Astrocyte (in vitro differentiated cells and primary cell): Measurements from ENCODE around the gene PELI1. TPM values are rescaled to one million over a fixed set of nuclear protein-coding genes. Genes with fewer than 3 reads are reported as not detected.

Experiments
- DNase-seq: peaks from one replicate; pipeline ENCODE4 v3.0.0-alpha.2; 2010; ENCODE audit warnings: low read depth
- FAIRE-seq: peaks from 2 replicates; lab custom pipeline; 2011; peaks lifted over from hg19 to GRCh38; lab: Jason Lieb, UNC
- H2AFZ ChIP-seq: 2 replicates; pipeline ENCODE4 v1.6.0; 2012; ENCODE audit warnings: low read depth, low read length, inconsistent platforms
- H3K27ac ChIP-seq: 2 replicates; pipeline ENCODE4 v1.5.1; 2011; ENCODE audit warnings: low read depth, low read length, inconsistent platforms
- H3K27me3 ChIP-seq: 2 replicates; pipeline ENCODE4 v1.6.0; 2011; ENCODE audit warnings: low read length, inconsistent platforms; ENCODE audit not compliant: insufficient read depth
- H3K36me3 ChIP-seq: 2 replicates; pipeline ENCODE4 v1.5.1; 2011; ENCODE audit warnings: low read length, inconsistent platforms; ENCODE audit not compliant: insufficient read depth
- H3K4me1 ChIP-seq: 2 replicates; pipeline ENCODE4 v1.5.1; 2011; ENCODE audit warnings: low read length, inconsistent platforms; ENCODE audit not compliant: insufficient read depth
- H3K4me2 ChIP-seq: 2 replicates; pipeline ENCODE4 v1.6.0; 2012; ENCODE audit warnings: low read length, inconsistent platforms
- H3K4me3 ChIP-seq: 2 replicates; pipeline ENCODE4 v1.5.1; 2011; ENCODE audit warnings: low read depth, mild to moderate bottlenecking, low read length, inconsistent platforms; ENCODE audit not compliant: insufficient read depth
- H3K79me2 ChIP-seq: 2 replicates; pipeline ENCODE4 v1.6.0; 2012; ENCODE audit warnings: mild to moderate bottlenecking, low read length, inconsistent platforms; ENCODE audit not compliant: insufficient read depth
- H3K9ac ChIP-seq: 2 replicates; pipeline ENCODE4 v1.6.0; 2012; ENCODE audit warnings: mild to moderate bottlenecking, low read length, inconsistent platforms
- H3K9me3 ChIP-seq: 2 replicates; pipeline ENCODE4 v1.5.1; 2012; ENCODE audit warnings: low read depth, mild to moderate bottlenecking, low read length, inconsistent platforms; ENCODE audit not compliant: insufficient read depth
- H4K20me1 ChIP-seq: 2 replicates; pipeline ENCODE4 v1.6.0; 2012; ENCODE audit warnings: low read length, inconsistent platforms; ENCODE audit not compliant: insufficient read depth
- H3K27ac Mint-ChIP-seq: one replicate; pipeline ENCODE4 v1.8.0; 2021; ENCODE audit warnings: mild to moderate bottlenecking, mixed read lengths; ENCODE audit not compliant: unreplicated experiment
- H3K27me3 Mint-ChIP-seq: one replicate; pipeline ENCODE4 v1.8.0; 2021; ENCODE audit warnings: low read depth, mixed read lengths; ENCODE audit not compliant: unreplicated experiment
- H3K36me3 Mint-ChIP-seq: one replicate; pipeline ENCODE4 v1.8.0; 2021; ENCODE audit warnings: low read depth, mixed read lengths; ENCODE audit not compliant: unreplicated experiment
- H3K4me1 Mint-ChIP-seq: one replicate; pipeline ENCODE4 v1.8.0; 2021; ENCODE audit warnings: low read depth, mixed read lengths; ENCODE audit not compliant: unreplicated experiment
- H3K4me3 Mint-ChIP-seq: one replicate; pipeline ENCODE4 v1.8.0; 2021; ENCODE audit warnings: mild to moderate bottlenecking, moderate library complexity, mixed read lengths; ENCODE audit not compliant: unreplicated experiment
- H3K9me3 Mint-ChIP-seq: one replicate; pipeline ENCODE4 v1.8.0; 2021; ENCODE audit warnings: mild to moderate bottlenecking, mixed read lengths; ENCODE audit not compliant: unreplicated experiment
- CTCF ChIP-seq: IDR thresholded peaks from 2 replicates; pipeline ENCODE4 v1.5.1; 2011; ENCODE audit warnings: low read depth, mild to moderate bottlenecking, inconsistent platforms, low read length, moderate library complexity; ENCODE audit not compliant: insufficient read depth
- EZH2 ChIP-seq: IDR thresholded peaks from 2 replicates; pipeline ENCODE4 v1.6.1; 2012; ENCODE audit warnings: mild to moderate bottlenecking, low read length, inconsistent platforms; ENCODE audit not compliant: insufficient read depth
- total RNA-seq: library from RNA; stranded (reverse); gene quantifications from 2 replicates; pipeline ENCODE4 v1.2.1, GENCODE V29; 2021

The PELI1 gene
- total RNA-seq, 1 donor from 2014 or later: 23.8 TPM

- Histone ChIP-seq H3K4me2 (no peak overlapping the region), H3K27me3 (no peaks in the 10 kb centered on the region), H3K79me2 (peaks cover 39% of the 10 kb centered on the region), H3K4me1 (peaks cover 5% of the 10 kb centered on the region), H2AFZ (no peak overlapping the region), H3K9me3 (no peaks in the 10 kb centered on the region), H3K9ac (no peak overlapping the region), H3K27ac (no peak overlapping the region), H3K4me3 (no peak overlapping the region), H4K20me1 (peaks cover 6% of the 10 kb centered on the region), H3K36me3 (no peaks in the 10 kb centered on the region)
- DNase-seq: no peak
- Mint-ChIP-seq H3K27ac (no peak overlapping the region), H3K4me3 (no peak overlapping the region), H3K4me1 (peaks cover 19% of the 10 kb centered on the region), H3K9me3 (no peaks in the 10 kb centered on the region), H3K36me3 (no peaks in the 10 kb centered on the region), H3K27me3 (no peaks in the 10 kb centered on the region)
- TF ChIP-seq EZH2 (no peak), CTCF (no peak)
- FAIRE-seq: no peak
Measured at GRCh38 chr2:64119369-64119768, 24.9 kb downstream of the PELI1 start.

- Histone ChIP-seq H3K79me2 (peaks cover 35% of the 10 kb centered on the region), H3K4me2 (no peak overlapping the region), H3K9me3 (no peaks in the 10 kb centered on the region), H3K9ac (no peak overlapping the region), H3K36me3 (no peaks in the 10 kb centered on the region), H4K20me1 (no peaks in the 10 kb centered on the region), H3K27ac (no peak overlapping the region), H3K4me1 (peaks cover 16% of the 10 kb centered on the region), H2AFZ (no peak overlapping the region), H3K27me3 (no peaks in the 10 kb centered on the region), H3K4me3 (no peak overlapping the region)
- Mint-ChIP-seq H3K9me3 (no peaks in the 10 kb centered on the region), H3K4me1 (peaks cover 35% of the 10 kb centered on the region), H3K27ac (no peak overlapping the region), H3K36me3 (no peaks in the 10 kb centered on the region), H3K4me3 (no peak overlapping the region), H3K27me3 (no peaks in the 10 kb centered on the region)
- FAIRE-seq (no peak), DNase-seq (no peak)
- TF ChIP-seq CTCF: no peak
- TF ChIP-seq EZH2: no peak
Measured at GRCh38 chr2:64115808-64116598, 28.2 kb downstream of the PELI1 start.

- FAIRE-seq (no peak), DNase-seq (no peak)
- Mint-ChIP-seq H3K4me1 (peaks cover 37% of the 10 kb centered on the region), H3K4me3 (no peak overlapping the region), H3K27me3 (no peaks in the 10 kb centered on the region), H3K9me3 (no peaks in the 10 kb centered on the region), H3K36me3 (no peaks in the 10 kb centered on the region), H3K27ac (no peak overlapping the region)
- Histone ChIP-seq H3K79me2 (peaks cover 31% of the 10 kb centered on the region), H3K9me3 (no peaks in the 10 kb centered on the region), H2AFZ (no peak overlapping the region), H4K20me1 (no peaks in the 10 kb centered on the region), H3K27me3 (no peaks in the 10 kb centered on the region), H3K9ac (no peak overlapping the region), H3K4me3 (no peak overlapping the region), H3K36me3 (no peaks in the 10 kb centered on the region), H3K27ac (peak overlapping the region; percentile 47), H3K4me1 (peaks cover 16% of the 10 kb centered on the region), H3K4me2 (peak overlapping the region; percentile 75)
- no peak for TF ChIP-seq CTCF
Measured at GRCh38 chr2:64114912-64115277, 29.3 kb downstream of the PELI1 start.
